Measurements from ENCODE around the gene GALT.

DNA sequence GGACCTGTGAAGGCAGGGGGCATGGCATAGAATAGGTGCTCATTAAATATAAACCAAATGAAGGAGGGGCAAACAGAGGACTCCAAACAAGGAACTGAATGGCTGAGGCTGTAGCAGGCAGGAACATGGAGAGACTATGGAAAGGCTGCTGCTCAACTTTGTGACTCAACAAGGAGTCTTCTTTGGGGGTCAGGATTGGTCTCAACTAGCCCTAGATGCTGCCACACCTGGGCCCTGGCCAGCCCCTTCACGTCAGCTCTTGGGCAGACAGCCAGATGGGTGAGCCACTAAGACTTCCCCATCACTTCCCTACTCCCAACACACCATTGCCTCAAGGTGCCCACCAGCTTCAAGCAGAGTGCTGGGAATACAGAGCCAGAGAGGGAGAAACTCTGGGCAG is 45.6 kb upstream of the GALT start:
- TF ChIP-seq CTCF (IDR thresholded peaks at IDR 0.05) (no peak), EZH2 (IDR thresholded peaks at IDR 0.05; ENCODE audit: borderline replicate concordance, insufficient read depth, low read depth, low read length, poor library complexity, severe bottlenecking) (no peak)
